Activated CD4-positive, alpha-beta T cell treated with anti-CD3 and anti-CD28 coated beads for 1 hour (primary cell): Measurements from ENCODE around the gene SP6.

Experiments used
- DNase-seq: peaks from one replicate; pipeline ENCODE4 v3.0.0-alpha.2; 2020

Gene SP6

GRCh38 chr17:47852113-47852949 lies 1.4 kb upstream of the SP6 start:
- DNase-seq, result no peak

GRCh38 chr17:47851764-47852112 lies 775 bp upstream of the SP6 start:
- DNase-seq, result no peak

GRCh38 chr17:47850373-47850691 lies 631 bp downstream of the SP6 start:
- DNase-seq, result no peak

- DNase-seq, result no peak
Measured at GRCh38 chr17:47848198-47848513, 2.8 kb downstream of the SP6 start.

GRCh38 chr17:47847341-47848197 lies 3.4 kb downstream of the SP6 start:
- no peak for DNase-seq

GRCh38 chr17:47846716-47847340 lies 4.1 kb downstream of the SP6 start:
- no peak for DNase-seq

- DNase-seq, result no peak
Measured at GRCh38 chr17:47845716-47846075, 5.3 kb downstream of the SP6 start.

- no peak for DNase-seq
Measured at GRCh38 chr17:47844814-47845715, 5.9 kb downstream of the SP6 start.

GRCh38 chr17:47844227-47844626 lies 6.7 kb downstream of the SP6 start:
- no peak for DNase-seq

GRCh38 chr17:47843391-47843730 lies 7.6 kb downstream of the SP6 start:
- no peak for DNase-seq

GRCh38 chr17:47841488-47842291 lies 9.3 kb downstream of the SP6 start:
- DNase-seq, result no peak

GRCh38 chr17:47840742-47841487 lies 10.0 kb downstream of the SP6 start, which contains the start of gene SCRN2:
Gene SCRN2, minus strand, starts transcription at chr17:47841273. Its CDS starts 430 bp downstream, at chr17:47840843.
- DNase-seq, result peak; percentile 76

- DNase-seq, result no peak
Measured at GRCh38 chr17:47840001-47840741, 10.8 kb downstream of the SP6 start.

- DNase-seq, result no peak
Measured at GRCh38 chr17:47839071-47839470, 11.9 kb downstream of the SP6 start.

GRCh38 chr17:47838636-47839035 lies 12.3 kb downstream of the SP6 start:
- DNase-seq, result no peak

GRCh38 chr17:47837401-47838039 lies 13.4 kb downstream of the SP6 start:
- DNase-seq, result no peak

- no peak for DNase-seq
Measured at GRCh38 chr17:47836601-47837000, 14.4 kb downstream of the SP6 start.

GRCh38 chr17:47834756-47835155 lies 16.2 kb downstream of the SP6 start:
- no peak for DNase-seq

GRCh38 chr17:47831934-47832327 lies 19.0 kb downstream of the SP6 start:
- DNase-seq, result no peak
